Measurements from ENCODE around the gene RGS10.
"Not testable (repeated sequence)": the region's sequence is repeated elsewhere in the genome, so short reads cannot be mapped to it uniquely, and the experiment has no call there.

RGS10 gene

GRCh38 chr10:119465085-119465484 lies 77.4 kb downstream of the RGS10 start:
- no peak overlapping the region for H2AFZ ChIP-seq (ENCODE audit: low read depth, low read length, severe bottlenecking)
- no peak overlapping the region for H3K27ac ChIP-seq (ENCODE audit: low read depth, low read length)
- H3K27me3 ChIP-seq (ENCODE audit: low read length), result no peaks in the 10 kb centered on the region
- no peaks in the 10 kb centered on the region for H3K79me2 ChIP-seq (ENCODE audit: insufficient read depth, low read length)
- no peaks in the 10 kb centered on the region for H3K9me2 ChIP-seq (replicated peaks; ENCODE audit: insufficient read depth, low read length)
- TF ChIP-seq CTCF (IDR thresholded peaks at IDR 0.05; ENCODE audit: insufficient read depth, low read length, poor library complexity, severe bottlenecking) (no peak), EZH2phosphoT487 (conservative IDR thresholded peaks at IDR 0.05; ENCODE audit: low read length) (no peak)
- H3K9ac ChIP-seq (ENCODE audit: low read length), result no peak overlapping the region
- H3K36me3 ChIP-seq (ENCODE audit: low read length), result no peaks in the 10 kb centered on the region
- no peaks in the 10 kb centered on the region for H4K20me1 ChIP-seq (ENCODE audit: low read depth, low read length)
- H3F3A ChIP-seq (ENCODE audit: insufficient read depth), result no peaks in the 10 kb centered on the region
- H3K9me3 ChIP-seq (ENCODE audit: insufficient read depth, low read length), result 0 out of 2 replicates have a peak, but pooled peaks cover 8% of the 10 kb centered on the region
- H3K4me2 ChIP-seq (ENCODE audit: low read depth, low read length, poor library complexity, severe bottlenecking), result no peak overlapping the region
- no peak overlapping the region for H3K4me3 ChIP-seq (ENCODE audit: insufficient read depth, low read length, poor library complexity, severe bottlenecking)

DNA sequence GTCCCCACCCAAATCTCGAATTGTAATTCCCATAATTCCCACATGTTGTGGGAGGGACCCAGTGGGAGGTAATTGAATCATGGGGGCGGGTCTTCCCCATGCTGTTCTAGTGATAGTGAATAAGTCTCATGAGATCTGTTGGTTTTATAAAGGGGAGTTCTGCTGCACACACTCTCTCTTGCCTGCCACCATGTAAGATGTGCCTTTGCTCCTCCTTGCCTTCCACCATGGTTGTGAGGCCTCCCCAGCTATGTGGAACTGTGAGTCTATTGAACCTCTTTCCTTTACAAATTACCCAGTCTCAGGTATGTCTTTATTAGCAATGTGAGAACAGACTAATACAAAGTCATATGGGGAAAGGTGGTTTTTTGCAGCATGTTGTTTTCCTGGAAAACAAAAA lies 79.3 kb downstream of the RGS10 start:
- H3K27ac ChIP-seq (ENCODE audit: low read depth, low read length); H3F3A ChIP-seq (ENCODE audit: insufficient read depth); H3K4me3 ChIP-seq (ENCODE audit: insufficient read depth, low read length, poor library complexity, severe bottlenecking); H3K36me3 ChIP-seq (ENCODE audit: low read length); H3K79me2 ChIP-seq (ENCODE audit: insufficient read depth, low read length); H3K4me2 ChIP-seq (ENCODE audit: low read depth, low read length, poor library complexity, severe bottlenecking); H3K9me2 ChIP-seq (replicated peaks; ENCODE audit: insufficient read depth, low read length); H3K27me3 ChIP-seq (ENCODE audit: low read length); H3K9me3 ChIP-seq (ENCODE audit: insufficient read depth, low read length); H3K9ac ChIP-seq (ENCODE audit: low read length); H2AFZ ChIP-seq (ENCODE audit: low read depth, low read length, severe bottlenecking); H4K20me1 ChIP-seq (ENCODE audit: low read depth, low read length): not testable (repeated sequence)

GRCh38 chr10:119462773-119463172 lies 79.7 kb downstream of the RGS10 start:
- no peaks in the 10 kb centered on the region for H3K79me2 ChIP-seq (ENCODE audit: insufficient read depth, low read length)
- no peak overlapping the region for H3K4me2 ChIP-seq (ENCODE audit: low read depth, low read length, poor library complexity, severe bottlenecking)
- no peak for TF ChIP-seq EZH2phosphoT487 (conservative IDR thresholded peaks at IDR 0.05; ENCODE audit: low read length)
- TF ChIP-seq CTCF (IDR thresholded peaks at IDR 0.05; ENCODE audit: insufficient read depth, low read length, poor library complexity, severe bottlenecking), result no peak
- no peaks in the 10 kb centered on the region for H3K27me3 ChIP-seq (ENCODE audit: low read length)
- H4K20me1 ChIP-seq (ENCODE audit: low read depth, low read length), result no peaks in the 10 kb centered on the region
- H3K9ac ChIP-seq (ENCODE audit: low read length), result no peak overlapping the region
- no peaks in the 10 kb centered on the region for H3F3A ChIP-seq (ENCODE audit: insufficient read depth)
- no peaks in the 10 kb centered on the region for H3K9me2 ChIP-seq (replicated peaks; ENCODE audit: insufficient read depth, low read length)
- no peak overlapping the region for H3K27ac ChIP-seq (ENCODE audit: low read depth, low read length)
- no peak overlapping the region for H3K4me3 ChIP-seq (ENCODE audit: insufficient read depth, low read length, poor library complexity, severe bottlenecking)
- no peaks in the 10 kb centered on the region for H3K36me3 ChIP-seq (ENCODE audit: low read length)
- H2AFZ ChIP-seq (ENCODE audit: low read depth, low read length, severe bottlenecking), result no peak overlapping the region
- 0 out of 2 replicates have a peak, but pooled peaks cover 8% of the 10 kb centered on the region for H3K9me3 ChIP-seq (ENCODE audit: insufficient read depth, low read length)

GRCh38 chr10:119461923-119462322 lies 80.6 kb downstream of the RGS10 start:
- Histone ChIP-seq H4K20me1 (ENCODE audit: low read depth, low read length) (no peaks in the 10 kb centered on the region), H3F3A (ENCODE audit: insufficient read depth) (no peaks in the 10 kb centered on the region), H3K79me2 (ENCODE audit: insufficient read depth, low read length) (no peaks in the 10 kb centered on the region), H3K4me3 (ENCODE audit: insufficient read depth, low read length, poor library complexity, severe bottlenecking) (no peak overlapping the region), H3K9me2 (replicated peaks; ENCODE audit: insufficient read depth, low read length) (no peaks in the 10 kb centered on the region), H3K4me2 (ENCODE audit: low read depth, low read length, poor library complexity, severe bottlenecking) (no peak overlapping the region), H3K9me3 (ENCODE audit: insufficient read depth, low read length) (0 out of 2 replicates have a peak, but pooled peaks cover 8% of the 10 kb centered on the region), H3K9ac (ENCODE audit: low read length) (no peak overlapping the region), H3K27me3 (ENCODE audit: low read length) (no peaks in the 10 kb centered on the region), H2AFZ (ENCODE audit: low read depth, low read length, severe bottlenecking) (no peak overlapping the region), H3K36me3 (ENCODE audit: low read length) (no peaks in the 10 kb centered on the region), H3K27ac (ENCODE audit: low read depth, low read length) (no peak overlapping the region)
- TF ChIP-seq CTCF (IDR thresholded peaks at IDR 0.05; ENCODE audit: insufficient read depth, low read length, poor library complexity, severe bottlenecking), result no peak
- no peak for TF ChIP-seq EZH2phosphoT487 (conservative IDR thresholded peaks at IDR 0.05; ENCODE audit: low read length)
